Stimulated activated CD8-positive, alpha-beta memory T cell treated with anti-CD3 and anti-CD28 coated beads, Interleukin-12 subunit alpha, Interleukin-12 subunit beta, amount 100 ng/mL, for 24 hours (primary cell): ENCODE measurements around the gene SLC36A4.
"Not testable (repeated sequence)": the region's sequence is repeated elsewhere in the genome, so short reads cannot be mapped to it uniquely, and the experiment has no call there.

ENCODE experiments used
- DNase-seq: peaks from one replicate; pipeline ENCODE4 v3.0.0-alpha.2; 2020; ENCODE audit errors: extremely low read depth

SLC36A4 gene

GRCh38 chr11:93197380-93198214 lies at the start of gene SLC36A4:
Gene SLC36A4 (minus strand): TSS chr11:93197991. CDS start chr11:93197832, 159 bp downstream.
- DNase-seq: peak; percentile 69

DNA sequence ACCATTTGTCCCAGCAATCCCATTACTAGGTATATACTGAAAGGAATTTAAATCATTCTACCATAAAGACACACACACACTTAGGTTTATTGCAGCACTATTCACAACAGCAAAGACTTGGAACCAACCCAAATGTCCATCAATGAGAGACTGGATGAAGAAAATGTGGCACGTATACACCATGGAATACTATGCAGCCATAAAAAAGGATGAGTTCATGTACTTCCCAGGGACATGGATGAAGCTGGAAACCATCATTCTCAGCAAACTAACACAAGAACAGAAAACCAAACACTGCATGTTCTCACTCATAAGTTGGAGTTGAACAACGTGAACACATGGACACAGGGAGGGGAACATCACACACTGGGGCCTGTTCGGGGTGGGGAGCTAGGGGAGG lies 49.0 kb upstream of the SLC36A4 start:
- not testable (repeated sequence) for DNase-seq

GRCh38 chr11:93244018-93244417 lies 46.2 kb upstream of the SLC36A4 start:
- no peak for DNase-seq

DNA sequence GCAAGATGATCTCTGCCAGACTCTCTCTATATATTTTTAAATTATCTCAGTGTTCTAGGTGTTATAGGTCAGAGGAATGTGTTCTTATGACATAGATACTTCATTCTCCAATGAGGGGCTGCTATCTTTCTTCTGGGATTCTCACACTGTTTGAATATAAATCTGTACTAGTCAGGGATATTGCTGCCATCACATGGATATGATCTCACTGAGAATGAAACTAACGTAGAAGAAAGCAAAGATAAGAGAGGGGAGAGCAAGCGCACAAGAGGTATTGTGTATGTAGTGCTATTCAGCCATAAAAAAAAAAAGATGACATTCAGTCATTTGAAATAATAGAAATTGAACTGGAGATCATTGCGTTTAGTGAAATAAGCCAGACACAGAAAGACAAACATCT lies 42.2 kb upstream of the SLC36A4 start:
- no peak for DNase-seq

DNA sequence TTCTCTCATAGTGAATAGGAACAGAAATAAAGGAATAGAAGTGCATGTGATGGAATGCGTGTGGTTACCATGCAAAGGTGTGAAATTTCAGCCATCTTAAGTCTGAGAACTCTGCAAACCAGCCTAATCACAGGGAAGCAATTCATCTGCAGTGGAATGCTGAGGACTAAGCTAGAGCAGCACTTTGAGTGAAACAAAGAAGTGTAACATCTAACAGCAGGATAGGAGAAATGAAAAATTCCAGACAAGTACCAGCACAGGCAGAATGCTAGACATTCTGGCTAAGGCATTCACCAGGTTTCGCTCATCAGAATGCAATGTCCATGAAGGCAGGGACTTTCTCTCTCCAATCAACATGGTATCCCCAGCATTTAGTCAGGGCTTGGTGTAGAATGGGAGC lies 41.2 kb upstream of the SLC36A4 start:
- no peak for DNase-seq

GRCh38 chr11:93236741-93237675 lies 39.2 kb upstream of the SLC36A4 start:
- no peak for DNase-seq

- peak; percentile 7 for DNase-seq
Observed at GRCh38 chr11:93234602-93235207, 36.9 kb upstream of the SLC36A4 start.

DNA sequence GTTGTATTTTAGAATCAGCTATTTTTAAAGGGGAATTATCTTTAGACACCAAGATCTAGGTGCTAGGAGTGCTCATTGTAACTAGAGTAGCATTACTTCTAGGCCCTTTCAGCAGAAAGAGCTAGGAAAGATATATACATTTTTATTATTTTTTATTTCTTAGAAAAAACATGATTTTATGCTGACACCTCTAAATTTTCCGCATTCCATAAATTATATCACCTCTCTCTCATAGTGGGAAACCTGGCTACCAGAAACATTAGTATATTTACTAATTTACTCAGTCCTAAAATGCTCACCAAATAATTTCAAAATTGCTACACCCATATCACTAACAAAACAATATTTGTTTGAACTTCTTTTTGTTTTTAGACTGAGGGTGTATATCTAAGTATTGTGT lies 32.1 kb upstream of the SLC36A4 start:
- no peak for DNase-seq

DNA sequence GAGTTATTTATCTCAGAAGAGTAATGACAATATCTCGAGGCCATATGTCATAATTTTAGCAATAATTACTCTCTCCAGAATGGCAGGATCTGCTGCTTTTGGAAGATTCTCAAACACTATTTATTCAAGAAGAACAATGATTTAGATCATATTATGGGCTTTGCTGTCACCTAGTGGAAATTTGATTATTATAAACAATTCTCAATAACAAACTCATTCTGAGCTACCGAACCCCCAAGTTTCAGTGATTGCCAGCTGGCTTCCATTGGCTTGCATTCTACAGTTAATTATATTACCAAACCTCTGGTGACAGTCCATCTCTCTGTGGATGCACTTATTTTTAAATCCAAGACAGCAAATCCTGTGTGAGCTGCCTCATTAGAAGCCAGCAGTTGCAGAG lies 27.9 kb upstream of the SLC36A4 start:
- DNase-seq: no peak

- no peak for DNase-seq
Observed at GRCh38 chr11:93221539-93221938, 23.7 kb upstream of the SLC36A4 start.

DNA sequence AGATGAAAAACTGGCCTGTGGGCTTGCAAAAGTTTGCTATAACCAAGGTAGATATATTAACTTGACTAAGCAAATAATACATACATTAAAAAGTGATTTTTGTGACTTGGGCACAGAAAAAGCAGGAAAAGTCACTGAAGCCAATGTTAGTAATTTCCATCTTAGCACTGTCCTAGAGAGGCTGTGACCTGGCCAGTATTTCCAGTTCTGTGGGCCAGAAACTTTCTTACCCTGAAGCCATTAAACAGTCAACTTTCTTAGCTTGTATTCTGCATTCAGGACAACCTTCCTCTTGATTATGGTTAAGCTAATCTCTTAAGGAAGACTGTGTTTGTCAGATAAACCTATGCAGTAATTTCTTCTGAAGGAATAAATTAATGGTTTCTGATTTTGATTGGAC lies 22.3 kb upstream of the SLC36A4 start:
- no peak for DNase-seq

DNA sequence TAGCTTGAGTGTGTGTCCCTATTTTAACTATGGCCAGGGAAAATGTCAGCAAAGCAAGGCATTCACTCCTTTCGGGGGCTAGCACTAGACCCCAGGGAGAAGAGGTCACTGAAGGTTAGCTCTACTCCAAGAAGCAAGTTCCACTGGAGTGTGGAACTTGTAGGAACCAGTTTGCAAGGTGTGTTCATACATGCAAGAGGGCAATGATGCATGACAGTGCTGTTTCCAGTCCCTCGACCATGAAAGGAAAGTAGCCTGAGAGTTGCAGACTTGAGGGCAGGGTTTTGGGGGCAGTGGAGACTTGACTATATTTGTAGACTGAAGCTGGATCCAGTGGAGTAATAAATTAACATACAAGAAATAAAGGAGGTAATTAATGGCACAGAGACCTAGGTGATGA lies 21.6 kb upstream of the SLC36A4 start:
- no peak for DNase-seq

- DNase-seq: no peak
Observed at GRCh38 chr11:93216511-93217101, 18.8 kb upstream of the SLC36A4 start.

DNA sequence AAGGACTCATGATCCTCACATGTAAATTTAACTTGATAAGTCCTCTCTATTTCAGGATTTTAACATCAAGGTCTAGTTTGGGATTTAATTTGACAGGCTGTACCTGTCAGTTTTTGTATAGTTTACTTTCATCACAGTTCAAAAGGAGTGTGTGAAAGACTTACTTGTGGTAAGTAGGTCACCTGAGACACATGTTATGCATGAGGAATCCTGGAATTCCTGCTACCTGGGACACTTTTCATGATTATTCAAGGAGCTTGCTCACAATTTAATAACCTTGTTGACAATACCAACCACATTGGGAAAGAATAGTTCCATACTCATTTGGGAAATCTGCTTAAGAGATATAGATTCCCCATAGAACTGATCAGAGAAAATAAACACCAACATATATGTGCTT lies 15.8 kb upstream of the SLC36A4 start:
- no peak for DNase-seq

DNA sequence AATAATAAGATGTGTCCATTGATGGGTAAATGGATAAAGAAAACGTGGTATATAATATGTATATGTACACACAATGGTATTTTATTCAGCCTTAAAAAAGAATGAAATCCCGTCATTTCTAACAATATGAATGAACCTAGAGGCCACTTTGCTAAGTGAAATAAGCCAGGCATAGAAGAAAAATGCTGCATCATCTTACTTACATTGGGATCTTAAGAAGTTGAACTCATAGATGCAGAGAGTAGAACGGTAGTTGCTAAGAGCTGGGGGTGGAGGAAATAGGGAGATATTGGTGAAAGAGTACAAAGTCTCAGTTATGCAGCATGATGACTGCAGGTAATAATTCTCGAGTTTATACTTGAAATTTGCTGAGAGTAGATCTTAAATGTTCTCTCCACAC lies 14.3 kb upstream of the SLC36A4 start:
- no peak for DNase-seq

DNA sequence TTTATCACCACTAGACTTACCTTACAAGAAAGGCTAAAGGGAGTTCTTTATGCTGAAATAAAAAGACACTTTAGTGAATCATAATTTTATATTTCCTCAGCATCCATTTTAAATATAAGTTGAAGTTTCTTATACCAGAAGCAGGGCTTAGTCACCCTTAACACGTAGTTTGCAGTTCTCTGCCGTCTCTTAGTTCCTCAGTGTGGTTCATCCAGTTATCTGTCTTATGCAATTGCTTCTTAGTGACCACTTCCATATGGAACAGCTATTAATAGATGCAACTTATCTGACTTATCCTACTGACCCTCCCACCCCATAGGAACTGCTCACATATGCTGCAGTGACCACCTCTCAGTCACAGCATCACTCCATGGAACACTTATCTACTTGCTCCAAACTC lies 11.7 kb upstream of the SLC36A4 start:
- DNase-seq: no peak

DNA sequence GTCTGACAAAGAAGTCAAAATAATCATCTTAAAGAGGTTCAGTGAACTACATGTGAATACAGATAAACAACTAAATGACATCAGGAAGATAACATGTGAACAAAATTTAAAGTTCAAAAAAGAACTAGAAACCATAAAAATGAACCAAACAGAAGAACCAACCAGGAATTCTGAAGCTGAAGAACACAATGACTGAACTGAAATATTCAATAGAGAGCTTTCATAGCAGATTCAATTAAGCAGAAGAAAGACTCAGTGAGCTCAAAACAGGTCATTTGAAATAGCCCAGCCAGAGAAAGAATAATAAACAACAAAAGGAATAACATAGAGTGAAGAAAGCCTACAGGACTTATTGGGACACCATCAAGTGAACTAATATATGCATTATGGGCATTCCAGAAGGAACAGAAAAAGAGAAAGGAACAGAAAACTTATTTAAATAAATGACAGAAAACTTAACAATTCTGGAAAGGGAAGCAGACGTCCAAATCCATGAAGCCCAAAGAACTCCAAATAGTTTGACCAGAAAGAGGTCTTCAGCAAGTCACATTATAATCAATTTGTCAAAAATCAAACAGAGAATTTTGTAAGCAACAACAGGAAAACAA lies 11.0 kb upstream of the SLC36A4 start:
- DNase-seq: no peak

DNA sequence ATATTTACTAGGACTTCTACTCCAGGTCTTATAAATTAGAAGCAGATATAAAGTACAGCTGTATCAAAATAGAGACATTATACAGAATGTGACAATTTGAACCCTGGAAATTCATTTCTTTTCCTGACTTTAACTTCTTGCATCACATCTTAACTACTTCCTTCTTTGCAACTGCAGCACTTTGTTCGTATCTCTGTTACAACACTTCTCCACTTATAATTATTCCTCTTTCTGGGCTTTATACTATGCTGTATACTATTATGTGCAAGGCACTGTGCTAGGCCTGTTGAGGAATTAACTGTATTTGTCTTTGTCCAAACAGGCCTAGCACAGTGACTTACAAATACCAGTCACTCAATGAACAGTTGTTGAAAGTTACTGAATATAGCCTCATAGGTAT lies 1.8 kb upstream of the SLC36A4 start:
- DNase-seq: no peak

DNA sequence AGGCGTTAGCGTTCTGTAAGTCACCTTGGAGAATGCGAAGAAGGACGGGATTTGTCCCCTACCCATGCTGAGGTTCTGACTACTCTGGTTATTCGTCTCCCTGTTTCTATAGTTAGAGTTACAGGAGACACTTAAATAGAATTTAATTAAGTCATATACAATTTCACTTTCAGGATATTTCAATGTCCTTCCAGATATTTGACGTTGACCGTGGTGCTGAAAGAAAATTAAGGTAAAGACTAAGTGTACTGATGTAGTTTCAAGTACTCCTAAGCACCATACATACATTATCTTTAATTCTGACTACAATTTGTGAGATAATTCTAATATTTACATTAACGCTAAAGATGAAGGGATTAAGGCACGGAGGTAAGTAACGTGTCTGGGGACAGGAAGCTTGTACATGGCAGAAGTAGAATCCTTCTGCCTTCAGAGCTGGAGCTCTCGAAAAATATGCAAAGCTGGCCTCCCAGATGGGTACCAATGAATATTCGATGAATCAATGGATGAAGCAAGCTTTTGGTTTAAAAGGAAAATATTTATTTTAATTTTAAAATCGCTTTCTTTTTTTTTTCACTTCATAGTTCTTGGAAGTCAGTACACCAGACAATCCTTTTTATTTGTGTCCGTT lies 539 bp upstream of the SLC36A4 start:
- DNase-seq: no peak

DNA sequence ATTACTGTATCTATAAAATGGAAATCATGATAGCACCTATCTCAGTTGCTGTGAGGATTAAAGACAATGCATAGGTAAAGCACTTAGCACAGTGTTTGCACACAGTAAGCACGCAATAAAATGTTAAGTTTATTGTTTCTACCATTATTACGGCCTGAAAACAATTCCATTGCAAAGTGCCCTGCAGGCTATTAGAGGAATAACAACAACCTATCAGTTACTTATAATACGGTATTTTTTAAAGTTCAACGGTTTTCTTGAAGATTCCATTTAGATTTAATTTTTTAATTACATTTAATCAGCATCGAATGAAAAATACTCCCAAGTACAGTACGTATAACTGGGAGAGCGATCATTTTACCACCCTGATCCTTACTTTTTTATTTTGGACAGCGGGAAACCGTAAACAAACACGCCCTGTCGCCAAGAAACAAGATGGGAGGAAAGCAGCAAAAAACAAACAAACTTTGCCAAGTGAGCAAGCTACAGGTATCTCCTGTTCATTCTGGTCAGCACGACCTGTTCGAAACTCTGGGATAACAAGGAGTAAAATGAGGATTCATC lies 893 bp downstream of the SLC36A4 start:
- no peak for DNase-seq
